ENCODE measurements around the gene TGFBR1.
"Not testable (repeated sequence)": the region's sequence is repeated elsewhere in the genome, so short reads cannot be mapped to it uniquely, and the experiment has no call there.

Gene TGFBR1

GRCh38 chr9:99192786-99193465 lies 88.0 kb downstream of the TGFBR1 start:
- no peak for DNase-seq

GRCh38 chr9:99193466-99193821 lies 88.5 kb downstream of the TGFBR1 start:
- DNase-seq: no peak

- DNase-seq: not testable (repeated sequence)
Measured at GRCh38 chr9:99196484-99196883, 91.6 kb downstream of the TGFBR1 start.

GRCh38 chr9:99197124-99197630 lies 92.3 kb downstream of the TGFBR1 start:
- no peak for DNase-seq

- DNase-seq: peak; percentile 15
Measured at GRCh38 chr9:99197987-99198386, 93.1 kb downstream of the TGFBR1 start.

- no peak for DNase-seq
Measured at GRCh38 chr9:99199938-99200539, 95.1 kb downstream of the TGFBR1 start.

- no peak for DNase-seq
Measured at GRCh38 chr9:99201603-99202002, 96.7 kb downstream of the TGFBR1 start.

All from NCI-H2227 treated with DMSO at 0.1 percent for 48 hours (cell line).